Stimulated activated CD8-positive, alpha-beta memory T cell treated with anti-CD3 and anti-CD28 coated beads, Interleukin-15, amount 100 ng/mL, for 1 hour (primary cell): ENCODE measurements around the gene NHSL2.
"Not testable (repeated sequence)": the region's sequence is repeated elsewhere in the genome, so short reads cannot be mapped to it uniquely, and the experiment has no call there.

Experiments used
- DNase-seq: peaks from one replicate; pipeline ENCODE4 v3.0.0-alpha.2; 2020; ENCODE audit warnings: low read depth

Gene NHSL2

DNA sequence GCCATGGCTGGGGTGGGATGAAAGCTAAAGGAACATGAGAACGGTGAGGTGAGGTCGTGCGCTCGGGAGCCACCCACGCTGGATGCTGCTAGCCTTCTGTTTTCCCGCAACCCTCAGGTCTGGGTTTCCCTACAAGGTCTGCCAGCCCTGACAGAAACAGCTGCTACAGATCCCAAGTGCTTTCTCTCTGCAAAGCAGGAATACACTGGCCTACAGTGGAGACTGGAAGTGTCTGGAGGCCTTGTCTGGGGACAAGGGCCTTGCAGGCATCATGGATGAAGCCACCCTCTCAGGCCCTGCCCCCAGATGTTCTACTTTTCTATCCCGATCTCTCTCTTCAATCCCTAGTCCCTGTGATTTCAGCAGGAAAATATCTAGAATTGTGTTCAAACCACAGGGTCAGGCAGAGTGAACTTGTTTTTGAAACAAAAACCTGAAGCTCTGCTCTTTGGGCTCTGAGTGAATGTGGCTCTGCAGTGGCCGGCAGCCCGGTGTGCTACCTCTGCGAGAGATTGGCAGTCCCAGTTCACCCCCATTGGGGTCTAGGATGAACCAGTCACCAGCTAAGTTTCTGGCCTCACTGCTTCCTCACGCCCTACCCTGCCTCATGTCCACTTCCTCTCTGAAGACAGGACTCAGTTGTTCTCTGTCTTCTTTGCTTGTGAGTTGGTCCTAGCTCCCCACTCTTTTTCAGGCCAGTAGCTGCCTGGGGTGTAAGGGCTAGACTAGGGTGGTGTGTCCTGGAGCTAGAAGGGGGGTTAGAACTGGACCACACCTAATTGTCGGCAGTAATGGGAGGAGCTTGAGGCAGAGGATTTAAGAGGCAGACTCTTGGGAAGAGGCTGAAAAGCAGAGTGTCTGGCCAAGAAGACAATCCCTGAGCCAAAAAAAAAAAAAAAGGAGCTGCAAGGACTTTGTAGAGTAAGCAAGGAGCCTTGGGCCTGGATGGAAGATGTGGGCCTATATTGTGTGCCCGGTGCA is 131.5 kb downstream of the NHSL2 start:
- DNase-seq, result no peak

DNA sequence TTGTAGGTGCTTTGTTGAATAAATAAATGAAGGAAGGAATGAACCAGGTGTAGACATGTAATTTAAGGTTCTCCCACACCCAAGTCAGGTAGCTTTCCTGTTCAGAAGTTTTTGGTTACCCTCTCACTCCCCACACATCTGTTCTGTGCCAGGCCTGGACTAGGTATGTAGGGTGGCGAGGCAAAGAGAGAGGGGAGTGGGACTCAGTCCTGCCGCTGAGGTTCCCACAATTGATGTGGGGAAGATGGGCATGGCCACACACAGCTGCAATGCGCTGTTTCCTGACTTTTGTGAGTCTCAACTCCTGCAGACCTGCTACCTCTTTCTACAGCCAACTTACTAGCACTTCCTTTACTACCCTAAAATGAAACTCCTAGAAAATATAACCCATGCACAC is 132.2 kb downstream of the NHSL2 start:
- DNase-seq, result no peak

DNA sequence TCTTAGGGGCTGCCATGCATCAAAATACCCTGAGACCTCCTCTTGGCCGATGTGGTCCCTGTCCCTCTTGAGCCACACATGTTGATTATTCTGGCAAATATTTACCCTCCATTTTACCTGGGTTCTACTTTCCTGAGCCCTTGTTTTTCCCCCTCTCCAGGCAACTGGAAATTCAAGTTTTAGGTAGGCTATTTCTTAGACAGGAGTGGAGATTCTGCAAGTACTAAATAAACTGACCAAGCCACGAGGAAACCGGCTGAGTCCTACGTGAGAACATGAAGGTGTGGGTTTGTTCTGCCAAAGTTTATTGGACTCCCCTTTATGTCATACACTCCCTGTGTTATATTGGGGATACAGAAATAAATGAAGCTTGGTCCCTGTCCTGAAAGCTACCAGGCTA is 133.0 kb downstream of the NHSL2 start:
- DNase-seq, result no peak

GRCh38 chrX:72045141-72045540 is 134.5 kb downstream of the NHSL2 start:
- DNase-seq, result no peak

DNA sequence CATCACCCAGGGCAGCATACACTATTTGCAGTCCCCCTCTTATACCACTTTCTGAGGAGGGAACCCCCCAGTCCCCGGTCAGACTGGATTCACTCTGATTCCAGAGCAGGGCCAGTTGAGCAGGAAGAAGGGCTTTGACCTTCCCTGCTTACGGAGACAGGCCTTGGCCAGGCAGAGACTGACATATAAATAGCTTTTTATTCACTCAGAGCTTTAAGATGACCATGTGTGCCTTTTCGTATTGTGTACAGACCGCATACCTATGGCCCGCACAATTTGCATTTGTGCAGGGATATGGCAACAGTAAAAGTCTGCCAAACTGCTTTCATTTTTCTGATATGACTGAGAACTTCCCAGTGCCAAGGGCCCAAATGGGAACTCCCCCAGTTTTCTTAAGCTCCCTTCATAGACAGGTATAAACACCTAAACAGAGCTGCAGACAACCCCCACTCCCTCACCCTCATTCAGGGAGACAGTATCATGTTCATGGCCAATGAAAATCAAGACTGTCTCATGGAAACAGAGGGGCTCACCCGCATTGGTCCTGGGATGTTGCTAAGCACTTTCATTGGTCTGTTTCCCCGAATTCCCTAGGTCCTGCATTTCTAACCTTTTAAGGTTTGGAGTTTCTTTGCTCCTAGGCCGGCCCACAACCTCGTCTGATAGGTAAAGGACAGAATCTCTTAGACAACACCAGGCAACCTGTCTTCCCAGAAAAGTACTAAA is 135.1 kb downstream of the NHSL2 start:
- no peak for DNase-seq

DNA sequence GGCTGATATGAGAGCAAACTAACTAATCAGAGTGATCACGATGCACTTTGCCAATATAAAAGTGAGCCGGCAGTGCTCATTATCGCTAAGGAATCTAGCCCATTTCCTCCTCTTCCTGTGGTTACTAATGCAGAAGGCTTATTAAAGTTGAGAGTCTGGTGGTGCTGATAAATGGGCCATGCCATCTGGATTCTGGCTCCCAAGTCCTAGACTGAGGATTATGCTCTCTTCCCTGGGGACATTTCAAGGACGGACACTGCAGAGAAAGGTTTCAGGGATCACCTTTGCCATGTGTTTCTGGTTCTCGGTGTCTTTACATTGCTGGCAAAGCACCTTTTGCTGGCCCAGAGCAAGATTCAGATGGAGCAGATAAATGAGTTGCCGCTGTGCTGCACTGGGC is 135.8 kb downstream of the NHSL2 start:
- DNase-seq, result no peak

- DNase-seq, result no peak
These were observed 138.1 kb downstream of the NHSL2 start for GRCh38 chrX:72048510-72049455.

DNA sequence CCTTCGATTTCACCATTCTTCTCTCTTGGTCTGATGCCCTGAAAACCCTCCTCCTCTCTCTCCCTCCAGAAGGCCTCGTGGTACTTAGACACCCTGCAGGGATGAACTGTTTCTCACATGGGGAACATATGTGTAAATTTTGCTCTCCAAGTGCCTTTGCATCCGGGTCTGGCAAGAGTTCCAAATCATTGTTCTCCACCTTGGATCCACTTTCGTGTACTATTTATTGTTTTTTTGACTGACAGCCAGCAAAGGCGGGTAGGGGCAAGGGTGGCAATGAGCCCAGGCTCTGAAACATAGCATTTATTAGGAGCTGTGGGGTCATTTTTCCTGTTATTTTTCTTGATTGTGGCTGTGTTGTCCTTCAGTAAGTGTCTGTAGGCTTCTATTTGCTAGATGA is 139.4 kb downstream of the NHSL2 start:
- no peak for DNase-seq

DNA sequence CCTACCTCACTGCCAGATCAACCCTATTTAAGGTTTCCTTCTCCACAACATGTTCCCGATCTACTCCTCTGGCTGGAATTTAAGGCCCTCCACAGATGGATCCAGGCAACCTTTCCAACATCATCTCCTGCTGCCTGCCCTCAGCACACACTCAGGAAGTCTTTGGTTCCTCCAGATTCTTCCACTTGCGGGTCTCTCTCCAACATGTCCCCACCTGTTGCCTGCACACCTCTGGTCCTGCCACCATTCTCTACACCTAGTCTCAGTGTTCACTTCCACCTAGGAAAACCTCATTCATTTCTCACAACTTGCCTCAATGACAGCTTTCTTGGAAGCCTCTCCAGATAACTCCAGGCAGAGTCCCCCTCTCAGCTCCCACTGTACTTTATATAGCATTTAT is 140.9 kb downstream of the NHSL2 start:
- DNase-seq, result no peak

DNA sequence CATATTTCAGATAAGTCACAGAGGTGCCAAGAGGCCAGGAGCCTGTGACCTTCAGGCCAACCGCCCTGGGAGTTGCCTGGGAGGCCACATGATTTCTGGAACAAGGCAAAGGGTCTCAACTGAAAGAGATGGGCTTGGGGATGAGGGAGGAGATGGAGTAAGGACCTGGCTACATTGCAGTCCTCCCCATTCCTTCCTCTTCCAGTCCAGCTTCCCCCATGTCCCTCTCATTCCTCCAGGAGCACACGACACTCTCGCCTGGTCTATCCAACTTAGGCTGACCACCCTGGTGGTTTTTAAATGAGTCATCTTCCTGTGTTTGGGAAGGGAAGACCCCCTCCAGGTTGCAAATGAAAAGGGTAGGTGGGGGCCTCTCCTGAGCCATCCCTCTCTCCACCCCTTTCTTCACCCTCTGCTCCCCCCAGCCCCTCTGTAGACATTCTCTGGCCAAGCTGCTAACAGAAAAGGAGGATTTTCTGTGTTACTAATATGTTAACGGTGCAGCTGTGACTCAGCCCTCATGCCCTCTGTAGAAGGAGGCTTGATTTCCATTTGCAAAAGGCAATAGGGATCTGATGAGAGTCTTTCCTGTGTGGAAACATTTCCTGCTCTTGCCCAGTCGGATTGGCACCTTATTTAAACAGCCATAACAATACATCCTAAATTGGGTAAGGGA is 141.9 kb downstream of the NHSL2 start:
- DNase-seq, result no peak

DNA sequence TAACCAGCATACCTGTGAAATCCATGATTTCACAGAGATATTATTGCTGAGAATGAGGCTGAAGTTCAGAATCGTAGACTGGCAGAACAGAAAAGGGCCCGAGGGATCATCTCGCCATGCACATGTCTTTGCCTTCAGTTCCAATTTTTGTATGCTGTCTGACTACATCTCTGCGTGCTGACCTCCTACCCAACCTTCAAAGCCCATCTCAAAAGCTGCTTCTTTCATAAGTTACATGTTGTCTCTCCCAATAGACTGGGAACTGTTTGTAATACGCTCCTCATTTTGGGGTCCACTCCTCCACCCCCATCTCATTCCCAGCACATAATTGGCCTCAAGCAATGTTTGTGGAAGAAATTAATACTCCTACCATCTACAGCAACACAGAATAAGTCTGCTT is 142.9 kb downstream of the NHSL2 start:
- no peak for DNase-seq

GRCh38 chrX:72054779-72055489 is 144.3 kb downstream of the NHSL2 start:
- no peak for DNase-seq

DNA sequence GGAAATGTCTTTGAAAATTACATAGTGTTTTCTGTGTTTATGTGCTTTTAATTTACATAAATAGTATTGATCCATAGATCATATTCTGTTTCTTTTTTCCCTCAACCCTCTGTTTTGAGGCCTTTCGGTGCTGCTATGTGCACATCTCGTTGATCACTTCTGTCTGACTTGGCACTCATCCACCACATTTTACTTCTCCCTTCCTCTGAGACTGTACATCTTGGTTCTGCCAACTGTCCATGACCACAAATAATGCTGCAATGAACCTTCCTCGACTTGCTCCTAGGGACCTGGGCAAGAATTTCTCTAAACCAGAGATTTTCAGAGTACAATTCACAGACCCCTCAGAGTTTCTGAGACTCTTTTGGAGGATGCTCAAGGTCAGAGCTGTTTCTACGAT is 146.7 kb downstream of the NHSL2 start:
- no peak for DNase-seq

GRCh38 chrX:72057849-72058248 is 147.2 kb downstream of the NHSL2 start:
- no peak for DNase-seq

- not testable (repeated sequence) for DNase-seq
These were observed 147.7 kb downstream of the NHSL2 start for GRCh38 chrX:72058346-72058745.

DNA sequence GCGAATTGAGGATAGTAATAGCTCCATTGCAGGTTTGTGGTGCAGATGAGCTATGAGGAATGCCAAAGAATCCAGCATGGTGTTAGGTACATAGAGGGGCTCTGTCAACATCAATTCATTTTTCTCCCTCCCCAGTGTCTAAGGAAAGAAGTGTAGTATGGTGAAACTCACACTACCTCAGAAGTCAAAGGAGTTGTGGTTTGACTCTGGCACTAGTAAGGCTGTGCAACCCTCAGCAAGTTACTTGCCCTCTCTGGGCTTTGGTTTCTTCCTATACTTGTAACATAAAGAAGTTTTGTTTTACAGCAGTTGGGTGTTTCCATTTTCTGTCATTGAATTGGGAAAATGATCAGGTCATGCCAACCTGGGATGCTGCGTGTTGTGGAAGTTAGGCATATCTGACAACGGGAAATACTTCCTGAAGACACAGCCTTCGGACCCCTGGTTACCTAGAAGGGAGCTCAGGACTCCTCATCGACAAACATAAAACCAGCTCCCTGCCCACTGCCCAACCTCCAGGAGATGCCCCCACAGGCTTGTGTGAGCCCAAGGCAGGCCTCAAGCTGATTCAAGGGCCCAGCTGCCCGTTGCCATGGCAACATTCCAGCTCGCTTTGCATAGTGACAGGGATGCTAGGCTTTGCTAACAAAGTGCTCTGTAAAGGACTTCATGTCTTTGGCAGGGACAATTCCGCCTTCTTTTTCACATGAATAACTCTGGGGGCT is 149.7 kb downstream of the NHSL2 start:
- no peak for DNase-seq

GRCh38 chrX:72060921-72061490 is 150.4 kb downstream of the NHSL2 start:
- no peak for DNase-seq

- no peak for DNase-seq
These were observed 152.3 kb downstream of the NHSL2 start for GRCh38 chrX:72062916-72063315.

DNA sequence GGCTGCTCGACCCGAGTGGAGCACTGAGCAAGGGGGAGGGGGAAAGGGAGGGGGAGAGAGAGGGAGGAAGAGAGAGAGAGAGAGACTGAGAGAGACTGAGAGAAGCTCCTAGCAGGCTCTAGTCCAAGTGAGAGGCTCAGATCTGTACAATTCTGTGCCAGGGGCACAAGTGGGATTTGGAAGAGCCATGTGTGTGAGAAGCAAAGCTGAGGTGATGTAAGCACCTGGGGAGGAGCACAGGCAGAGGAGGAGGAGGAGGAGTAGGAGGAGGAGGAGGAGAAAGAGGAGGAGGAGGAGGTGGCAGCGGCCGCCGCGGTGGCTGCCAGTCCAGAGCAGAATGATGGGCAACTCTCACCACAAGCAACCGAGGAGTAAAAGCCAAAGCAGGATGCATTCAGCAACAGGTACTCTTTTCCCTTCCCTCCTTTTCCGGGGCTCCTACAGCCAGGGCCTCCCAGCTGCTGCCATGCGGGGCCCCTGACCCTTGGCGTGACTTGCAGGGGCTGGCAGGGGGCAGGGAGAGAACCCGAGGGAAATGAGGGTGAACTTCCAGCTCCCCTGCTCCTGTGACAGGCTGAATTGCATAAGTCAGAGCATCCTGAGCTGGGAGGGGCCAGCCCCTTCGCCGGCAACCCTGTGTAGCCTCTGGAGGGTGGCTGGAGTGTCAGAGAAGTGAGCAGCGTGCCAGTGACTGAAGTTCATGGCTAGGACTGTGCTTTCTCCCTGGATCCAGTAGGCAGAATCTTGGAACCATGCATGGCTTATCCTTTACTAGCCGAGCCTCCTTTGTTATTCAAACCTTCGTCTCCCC is 158.9 kb downstream of the NHSL2 start:
- DNase-seq, result no peak
